ENCODE measurements around the gene WDR45B.

DNA sequence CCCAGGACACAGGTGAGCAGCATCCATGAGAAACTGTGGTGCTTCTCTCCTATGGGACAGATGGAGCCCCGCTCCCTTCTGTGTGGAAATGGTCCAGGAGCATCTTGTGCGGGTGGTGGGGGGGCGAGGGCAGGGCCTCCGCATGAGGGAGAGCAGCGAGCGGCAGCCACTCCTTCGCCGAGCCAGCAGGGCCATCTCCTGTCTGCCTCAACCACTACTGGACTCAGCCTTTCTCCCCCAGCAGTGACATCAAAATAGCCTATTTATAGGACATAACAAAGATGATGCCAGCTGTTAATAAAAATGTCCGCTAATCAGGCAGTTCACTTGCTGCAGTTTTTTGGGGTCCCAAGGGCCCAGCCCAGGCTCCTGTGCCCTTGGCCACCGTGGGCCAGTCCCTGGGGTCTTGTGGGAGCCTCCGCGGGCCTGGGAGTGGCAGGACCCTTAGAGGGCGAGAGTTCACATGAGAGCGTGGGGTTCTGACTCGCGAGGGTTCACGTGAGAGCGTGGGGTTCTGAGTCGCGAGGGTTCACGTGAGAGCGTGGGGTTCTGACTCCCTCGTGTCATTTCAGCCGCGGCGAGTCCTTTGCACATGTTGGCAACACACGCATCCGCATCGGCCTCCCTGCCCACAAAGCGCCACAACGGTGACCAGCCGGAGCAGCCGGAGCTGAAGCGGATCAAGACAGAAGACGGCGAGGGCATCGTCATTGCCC, 47.4 kb downstream of the WDR45B start:
- no peak for TF ChIP-seq POLR2A (IDR thresholded peaks at IDR 0.05)
- TF ChIP-seq, protein P1, sequence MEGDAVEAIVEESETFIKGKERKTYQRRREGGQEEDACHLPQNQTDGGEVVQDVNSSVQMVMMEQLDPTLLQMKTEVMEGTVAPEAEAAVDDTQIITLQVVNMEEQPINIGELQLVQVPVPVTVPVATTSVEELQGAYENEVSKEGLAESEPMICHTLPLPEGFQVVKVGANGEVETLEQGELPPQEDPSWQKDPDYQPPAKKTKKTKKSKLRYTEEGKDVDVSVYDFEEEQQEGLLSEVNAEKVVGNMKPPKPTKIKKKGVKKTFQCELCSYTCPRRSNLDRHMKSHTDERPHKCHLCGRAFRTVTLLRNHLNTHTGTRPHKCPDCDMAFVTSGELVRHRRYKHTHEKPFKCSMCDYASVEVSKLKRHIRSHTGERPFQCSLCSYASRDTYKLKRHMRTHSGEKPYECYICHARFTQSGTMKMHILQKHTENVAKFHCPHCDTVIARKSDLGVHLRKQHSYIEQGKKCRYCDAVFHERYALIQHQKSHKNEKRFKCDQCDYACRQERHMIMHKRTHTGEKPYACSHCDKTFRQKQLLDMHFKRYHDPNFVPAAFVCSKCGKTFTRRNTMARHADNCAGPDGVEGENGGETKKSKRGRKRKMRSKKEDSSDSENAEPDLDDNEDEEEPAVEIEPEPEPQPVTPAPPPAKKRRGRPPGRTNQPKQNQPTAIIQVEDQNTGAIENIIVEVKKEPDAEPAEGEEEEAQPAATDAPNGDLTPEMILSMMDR (IDR thresholded peaks at IDR 0.05): no peak
